GM23248 (cell line): ENCODE data around the gene AGFG1. TPM values are rescaled to one million over a fixed set of nuclear protein-coding genes. Genes with fewer than 3 reads are reported as not detected.

Experiments
- DNase-seq: peaks from one replicate; pipeline ENCODE4 v3.0.0-alpha.2; 2015
- H2AFZ ChIP-seq: fragments of 200-600 bp; sonication (generic); 2 replicates; pipeline ENCODE4 v1.6.1; 2016; ENCODE audit warnings: antibody characterized with exemption
- H3F3A ChIP-seq: fragments of 200-600 bp; sonication (generic); 2 replicates; pipeline ENCODE4 v1.6.1; 2016; ENCODE audit warnings: mild to moderate bottlenecking, antibody characterized with exemption, mixed run types; ENCODE audit not compliant: insufficient read depth
- H3K27ac ChIP-seq: fragments of 200-600 bp; sonication (generic); 2 replicates; pipeline ENCODE4 v1.5.1; 2016; ENCODE audit warnings: mild to moderate bottlenecking
- H3K27me3 ChIP-seq: fragments of 200-600 bp; sonication (generic); replicated peaks from 2 replicates; pipeline ENCODE4 v1.6.1; 2016; ENCODE audit warnings: mild to moderate bottlenecking; ENCODE audit not compliant: insufficient read depth
- H3K36me3 ChIP-seq: fragments of 200-600 bp; sonication (generic); 2 replicates; pipeline ENCODE4 v1.6.1; 2016; ENCODE audit warnings: low read depth, mild to moderate bottlenecking
- H3K4me1 ChIP-seq: fragments of 200-600 bp; sonication (generic); 2 replicates; pipeline ENCODE4 v1.6.1; 2016; ENCODE audit warnings: mild to moderate bottlenecking; ENCODE audit not compliant: insufficient read depth
- H3K4me2 ChIP-seq: fragments of 200-600 bp; sonication (generic); one replicate; pipeline ENCODE4 v1.6.1; 2016; ENCODE audit warnings: mild to moderate bottlenecking; ENCODE audit not compliant: unreplicated experiment
- H3K4me3 ChIP-seq: fragments of 200-600 bp; sonication (generic); 2 replicates; pipeline ENCODE4 v1.5.1; 2016; ENCODE audit warnings: mild to moderate bottlenecking
- H3K79me2 ChIP-seq: fragments of 200-600 bp; sonication (generic); 2 replicates; pipeline ENCODE4 v1.6.1; 2016; ENCODE audit warnings: mild to moderate bottlenecking; ENCODE audit not compliant: insufficient read depth
- H3K9ac ChIP-seq: fragments of 200-600 bp; sonication (generic); 2 replicates; pipeline ENCODE4 v1.6.1; 2016; ENCODE audit warnings: mild to moderate bottlenecking
- H3K9me2 ChIP-seq: fragments of 200-600 bp; sonication (generic); 2 replicates; pipeline ENCODE4 v1.6.1; 2016; ENCODE audit warnings: mixed run types, mild to moderate bottlenecking, moderate library complexity; ENCODE audit not compliant: insufficient read depth
- H3K9me3 ChIP-seq: fragments of 200-600 bp; sonication (generic); one replicate; pipeline ENCODE4 v1.6.1; 2017; ENCODE audit warnings: low read depth
- H4K20me1 ChIP-seq: fragments of 200-600 bp; sonication (generic); 2 replicates; pipeline ENCODE4 v1.6.0; 2016; ENCODE audit not compliant: insufficient read depth
- EZH2 ChIP-seq: fragments of 200-600 bp; sonication (generic); IDR thresholded peaks from 2 replicates; pipeline ENCODE4 v1.6.1; 2018; ENCODE audit warnings: antibody characterized with exemption, mild to moderate bottlenecking; ENCODE audit not compliant: insufficient read depth, poor library complexity, severe bottlenecking
- EZH2phosphoT487 ChIP-seq: fragments of 200-600 bp; sonication (generic); IDR thresholded peaks from 2 replicates; pipeline ENCODE4 v1.6.1; 2018; ENCODE audit warnings: antibody characterized with exemption, moderate library complexity, mild to moderate bottlenecking, low read depth; ENCODE audit not compliant: insufficient read depth
- WGBS, 2 experiments: methylation state at CpG; one replicate each; pipeline ENCODE4 v1.1.6; 2015 to 2017; ENCODE audit warnings: low lambda C conversion rate in 2 of 2, low coverage in 1 of 2; ENCODE audit errors: missing lambda C conversion rate in 2 of 2; 5-methylcytosine and 5-hydroxymethylcytosine counted together
- in situ Hi-C: fragments of 300-500 bp; cut with MboI; formaldehyde crosslinking; loops from 2 replicates; pipeline ENCODE4 v1.15.0; 2020
- polyA plus RNA-seq: library from polyadenylated mRNA; unstranded; fragments of >200 nt; fragmentation: Nextera tagmentation; extraction: Ambion mirVana; gene quantifications from 2 replicates; pipeline ENCODE4 v1.2.1, GENCODE V29; 2016
- total RNA-seq: library from RNA; depleted of rRNA; stranded (reverse); fragments of >200 nt; shearing (Covaris generic); gene quantifications from 2 replicates; pipeline ENCODE4 v1.2.3, GENCODE V29; 2014

Gene AGFG1
- total and polyA plus RNA-seq, 2 experiments from 2014 or later, result 16.5 to 144 TPM

DNA sequence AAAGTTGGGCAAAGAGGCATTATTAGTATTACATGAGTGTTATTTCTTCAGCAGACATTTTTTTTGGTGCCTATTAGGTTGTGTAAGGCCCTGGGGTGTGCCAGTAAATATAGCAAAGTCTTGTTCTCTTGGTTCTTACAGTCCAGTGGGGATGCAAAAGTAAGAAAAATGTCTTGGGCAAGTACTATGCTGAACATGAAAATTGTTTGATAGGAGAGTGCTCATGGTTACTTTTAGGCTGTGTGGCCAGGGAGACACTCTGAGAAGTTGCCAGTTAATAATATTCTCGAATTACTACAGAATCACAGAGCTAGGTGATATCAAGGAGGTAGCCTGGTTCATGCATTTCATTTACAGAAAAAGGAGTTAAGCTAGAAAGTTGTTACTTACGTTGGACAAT lies 1.9 kb downstream of the AGFG1 start:
- Histone ChIP-seq H3K4me2 (peak overlapping the region; percentile 97), H3K27me3 (no peaks in the 10 kb centered on the region), H2AFZ (no peak overlapping the region), H3F3A (no peaks in the 10 kb centered on the region), H3K9me2 (no peaks in the 10 kb centered on the region), H3K27ac (peak overlapping the region; percentile 5), H3K4me3 (peak overlapping the region; percentile 81), H3K79me2 (peaks cover 71% of the 10 kb centered on the region), H3K36me3 (no peaks in the 10 kb centered on the region; the same call in 1 of the 2 replicates), H3K4me1 (peaks cover 34% of the 10 kb centered on the region), H3K9me3 (no peaks in the 10 kb centered on the region), H3K9ac (peak overlapping the region; percentile 95), H4K20me1 (peaks cover 38% of the 10 kb centered on the region; the same call in 1 of the 2 replicates)
- peak; percentile 45 for DNase-seq
- in situ Hi-C loops, result no loop called here
- 2 to 7% methylated on average over 2 of the region's 2 CpGs for WGBS, 2 experiments
- no peak for TF ChIP-seq EZH2phosphoT487

DNA sequence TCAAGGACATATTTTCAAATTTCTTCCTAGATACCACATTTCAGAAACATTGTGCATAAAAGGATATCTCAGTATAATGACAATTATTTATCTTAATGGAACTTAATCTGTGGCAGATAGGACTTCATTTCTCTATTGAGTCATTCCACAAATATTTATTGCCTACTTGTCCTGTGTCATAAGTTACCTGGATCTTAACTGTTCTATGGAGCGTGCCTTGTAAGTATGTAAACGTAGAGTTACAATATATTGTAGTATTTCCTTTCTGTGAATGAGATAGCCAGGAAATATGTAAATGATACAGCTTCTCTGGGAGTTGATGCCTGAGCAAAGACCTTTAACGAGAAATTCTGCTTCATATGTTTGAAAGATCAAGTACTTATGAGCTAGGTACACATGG lies 2.5 kb downstream of the AGFG1 start:
- Histone ChIP-seq H3K9me3 (no peaks in the 10 kb centered on the region), H3K4me3 (peak overlapping the region; percentile 81), H4K20me1 (peaks cover 39% of the 10 kb centered on the region; the same call in 1 of the 2 replicates), H3K4me1 (peaks cover 34% of the 10 kb centered on the region), H3K9me2 (no peaks in the 10 kb centered on the region), H3K4me2 (peak overlapping the region; percentile 97), H3K9ac (peak overlapping the region; percentile 95), H3K27ac (no peak overlapping the region), H2AFZ (no peak overlapping the region), H3K27me3 (no peaks in the 10 kb centered on the region), H3K79me2 (peaks cover 77% of the 10 kb centered on the region), H3F3A (0 out of 2 replicates have a peak, but pooled peaks cover under 1% of the 10 kb centered on the region), H3K36me3 (no peaks in the 10 kb centered on the region; the same call in 1 of the 2 replicates)
- no peak for DNase-seq
- in situ Hi-C loops, result no loop called here
- TF ChIP-seq EZH2phosphoT487, result no peak
- TF ChIP-seq EZH2, result no peak
- 69 to 74% methylated on average over 3 of the region's 3 CpGs for WGBS, 2 experiments

DNA sequence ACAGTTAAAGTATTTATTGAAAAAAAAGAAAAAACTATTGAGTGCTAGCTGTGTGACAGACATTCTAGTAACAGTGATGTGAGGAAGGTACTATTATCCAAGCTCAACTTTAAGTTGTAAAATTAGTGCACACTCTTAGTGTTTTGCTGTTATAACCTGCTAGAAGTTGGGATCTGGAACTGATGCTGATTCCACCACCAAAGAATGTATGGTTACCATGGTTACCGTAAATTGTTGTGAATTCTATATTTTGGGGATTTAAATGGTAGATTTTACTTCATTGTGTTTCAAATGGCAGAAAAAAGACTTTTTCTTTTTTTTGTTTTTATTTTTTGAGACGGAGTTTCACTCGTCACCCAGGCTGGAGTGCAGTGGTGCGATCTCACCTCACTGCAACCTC lies 5.3 kb downstream of the AGFG1 start:
- in situ Hi-C loops, result no loop called here
- Histone ChIP-seq H3K9me2 (no peaks in the 10 kb centered on the region), H3K27me3 (no peaks in the 10 kb centered on the region), H3K27ac (peak overlapping the region; percentile 19; the same call in 1 of the 2 replicates), H4K20me1 (peaks cover 51% of the 10 kb centered on the region), H3K9me3 (no peaks in the 10 kb centered on the region), H3K79me2 (peaks cover 100% of the 10 kb centered on the region), H3K4me3 (no peak overlapping the region), H3K4me2 (no peak overlapping the region), H3F3A (peaks cover 19% of the 10 kb centered on the region), H3K36me3 (no peaks in the 10 kb centered on the region; the same call in 1 of the 2 replicates), H3K9ac (no peak overlapping the region), H2AFZ (no peak overlapping the region), H3K4me1 (peaks cover 45% of the 10 kb centered on the region)
- TF ChIP-seq EZH2 (no peak), EZH2phosphoT487 (no peak)
- WGBS, 2 experiments, result 97 to 98% methylated on average over 4 of the region's 4 CpGs
- peak; percentile 48 for DNase-seq

DNA sequence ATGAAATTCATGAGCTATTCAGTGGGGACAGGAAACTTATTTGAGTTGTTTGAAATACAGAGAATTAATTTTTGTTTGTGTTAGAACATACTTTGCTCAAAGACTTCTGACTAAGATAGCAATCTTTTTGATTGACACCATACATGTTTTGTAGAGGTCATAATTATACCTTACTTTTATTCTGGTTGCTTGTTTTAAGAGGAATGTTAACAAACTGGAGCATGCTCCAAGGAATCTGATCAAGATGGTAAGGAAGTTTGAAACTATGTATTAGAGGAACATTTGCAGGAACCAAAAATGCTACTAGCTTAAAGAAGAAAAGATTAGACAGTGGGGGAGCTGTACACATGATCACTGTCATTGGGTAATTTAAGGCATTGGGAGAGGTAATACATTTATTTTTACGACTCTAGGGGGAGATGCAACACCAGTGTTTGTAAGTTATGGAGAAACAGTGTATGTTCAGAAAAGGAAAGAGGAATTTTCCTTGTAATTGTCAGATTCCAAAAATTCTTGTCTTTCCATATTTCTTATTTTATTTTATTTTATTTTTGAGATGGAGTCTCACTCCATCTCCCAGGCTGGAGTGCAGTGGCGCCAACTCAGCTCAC lies 8.0 kb downstream of the AGFG1 start:
- Histone ChIP-seq H3K27me3 (no peaks in the 10 kb centered on the region), H3F3A (peaks cover 41% of the 10 kb centered on the region), H3K9me2 (no peaks in the 10 kb centered on the region), H3K9ac (no peak overlapping the region), H3K27ac (no peak overlapping the region; the same call in 1 of the 2 replicates), H3K9me3 (no peaks in the 10 kb centered on the region), H3K79me2 (peaks cover 100% of the 10 kb centered on the region), H3K4me3 (no peak overlapping the region), H2AFZ (no peak overlapping the region), H3K4me1 (peaks cover 56% of the 10 kb centered on the region), H3K4me2 (peak overlapping the region; percentile 34), H4K20me1 (peaks cover 51% of the 10 kb centered on the region), H3K36me3 (no peaks in the 10 kb centered on the region; the same call in 1 of the 2 replicates)
- 48 to 50% methylated on average over 2 of the region's 2 CpGs for WGBS, 2 experiments
- TF ChIP-seq EZH2phosphoT487 (no peak), EZH2 (no peak)
- DNase-seq, result peak; percentile 65
- in situ Hi-C loops, result no loop called here
